ENCODE data around the gene MLKL.

The MLKL gene

DNA sequence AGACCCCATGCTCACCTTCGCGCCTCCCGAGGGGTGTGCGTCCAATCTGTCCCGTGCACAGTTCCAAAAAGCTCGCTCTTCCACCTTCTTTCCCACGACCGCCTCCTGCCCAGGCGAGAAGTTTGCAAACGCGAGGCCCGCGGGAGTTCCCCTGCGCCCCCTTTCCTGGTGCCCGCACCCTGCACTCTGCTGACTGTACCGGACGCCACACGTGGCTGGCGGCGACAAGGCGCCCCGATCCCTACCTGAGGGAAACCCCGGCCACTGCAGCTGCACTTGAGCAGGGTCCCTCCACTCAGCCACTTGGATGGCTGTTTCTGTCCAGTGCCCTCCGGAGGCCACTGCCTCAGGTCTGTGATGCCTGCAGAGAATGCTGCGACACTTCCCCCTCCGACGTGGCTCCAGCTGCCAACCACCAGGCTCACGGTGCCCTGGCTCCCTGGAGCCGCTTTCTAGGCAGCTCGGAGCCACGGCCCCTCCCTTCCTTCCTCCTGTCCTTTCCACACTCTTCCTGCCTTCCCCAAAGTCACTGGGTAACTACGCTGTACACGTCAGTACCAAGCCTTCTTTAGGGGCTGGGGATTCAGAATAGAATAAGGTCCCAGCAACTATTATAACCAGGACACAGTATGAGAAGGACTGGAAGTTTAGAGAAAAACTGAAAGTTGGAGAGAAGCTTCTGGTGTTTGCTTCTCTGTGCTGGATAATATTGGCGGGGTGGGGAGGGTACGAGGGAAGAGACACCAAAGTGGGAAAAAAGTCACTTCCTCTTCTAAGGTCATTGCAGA, at the start of gene MLKL:
TSS of gene MLKL (minus strand) at position 425 of the 788 bp plus-strand sequence. CDS start 5,105 bp downstream, outside the sequence.
- DNase-seq: peak; percentile 44

DNA sequence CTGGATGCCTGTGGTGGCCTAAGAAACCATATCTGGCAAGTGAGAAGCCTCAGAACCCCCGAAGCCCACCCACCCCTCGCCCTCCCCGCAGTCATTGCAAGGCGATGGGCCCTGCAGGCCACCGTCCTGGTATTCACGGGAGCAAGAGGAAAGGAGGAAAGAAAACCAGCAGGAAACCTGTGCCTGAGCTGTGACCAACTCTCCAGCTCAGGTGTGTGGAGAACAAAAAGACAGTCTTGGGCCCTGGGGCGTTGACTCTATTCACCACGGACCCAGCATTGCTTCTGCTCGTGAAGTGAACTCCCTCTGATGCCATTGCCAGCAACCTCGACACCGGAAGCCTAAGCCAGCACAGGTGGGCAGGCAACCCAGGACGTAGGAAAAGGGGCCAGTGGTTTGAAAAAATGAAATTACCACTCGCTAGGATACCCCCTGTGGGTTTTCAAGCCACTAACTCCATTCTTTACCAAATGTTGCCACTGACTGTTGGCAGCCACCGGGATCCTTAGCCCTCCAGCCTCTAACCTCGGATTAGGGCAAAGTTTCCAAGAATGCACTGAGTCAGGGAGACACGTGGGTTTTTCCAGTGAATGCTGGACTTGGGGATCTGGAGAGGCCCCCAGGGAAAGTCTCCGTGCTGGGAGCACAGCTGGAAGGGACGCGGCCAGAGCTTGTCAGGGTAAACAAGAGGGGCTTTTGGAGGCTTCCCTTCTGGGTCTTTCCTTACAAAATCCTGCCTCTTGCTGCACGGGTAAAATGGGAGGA, 48.8 kb upstream of the MLKL start:
- no peak for DNase-seq

- DNase-seq: no peak
Measured at GRCh38 chr16:74748616-74749026, 48.0 kb upstream of the MLKL start.

GRCh38 chr16:74747716-74748615, 47.3 kb upstream of the MLKL start:
- no peak for DNase-seq

GRCh38 chr16:74745926-74746325, 45.3 kb upstream of the MLKL start:
- no peak for DNase-seq

GRCh38 chr16:74745109-74745615, 44.5 kb upstream of the MLKL start:
- DNase-seq: no peak

- no peak for DNase-seq
Measured at GRCh38 chr16:74744566-74744965, 43.9 kb upstream of the MLKL start.

- peak; percentile 95 for DNase-seq
Measured at GRCh38 chr16:74743668-74744299, 43.1 kb upstream of the MLKL start.

DNA sequence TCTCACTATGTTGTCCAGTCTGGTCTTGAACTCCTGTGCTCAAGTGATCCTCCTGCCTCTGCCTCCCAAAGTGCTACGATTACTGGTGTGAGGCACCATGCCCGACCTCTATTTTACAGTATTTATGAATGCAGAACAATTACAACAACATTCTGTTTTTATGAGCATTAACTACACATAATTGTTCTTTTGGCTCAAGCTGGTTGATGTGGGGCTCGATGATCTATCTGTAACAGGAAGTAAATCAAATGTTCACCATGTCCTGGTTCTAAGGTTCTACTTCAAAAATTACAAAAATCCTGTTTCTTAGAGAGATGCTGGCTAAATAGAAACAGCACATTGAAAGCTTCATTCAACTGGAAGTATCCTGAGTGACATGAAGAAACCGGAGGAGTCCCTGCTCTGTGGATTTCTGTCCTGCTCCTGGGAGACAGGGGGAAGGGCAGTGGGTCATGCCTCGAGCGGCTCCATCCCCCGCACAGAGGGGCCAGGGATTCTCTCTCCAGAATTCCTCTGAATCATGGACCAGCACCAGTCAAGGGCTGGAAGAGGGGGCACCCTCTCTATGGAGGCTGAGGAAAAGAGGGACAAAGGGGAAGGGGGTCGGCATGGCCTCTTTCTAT, 42.5 kb upstream of the MLKL start:
- DNase-seq: peak; percentile 53

- DNase-seq: no peak
Measured at GRCh38 chr16:74742051-74742481, 41.4 kb upstream of the MLKL start.

GRCh38 chr16:74740795-74741304, 40.2 kb upstream of the MLKL start:
- no peak for DNase-seq

GRCh38 chr16:74739275-74739674, 38.6 kb upstream of the MLKL start:
- DNase-seq: no peak

GRCh38 chr16:74738816-74739215, 38.2 kb upstream of the MLKL start:
- DNase-seq: no peak

- DNase-seq: peak; percentile 43
Measured at GRCh38 chr16:74738113-74738541, 37.5 kb upstream of the MLKL start.

DNA sequence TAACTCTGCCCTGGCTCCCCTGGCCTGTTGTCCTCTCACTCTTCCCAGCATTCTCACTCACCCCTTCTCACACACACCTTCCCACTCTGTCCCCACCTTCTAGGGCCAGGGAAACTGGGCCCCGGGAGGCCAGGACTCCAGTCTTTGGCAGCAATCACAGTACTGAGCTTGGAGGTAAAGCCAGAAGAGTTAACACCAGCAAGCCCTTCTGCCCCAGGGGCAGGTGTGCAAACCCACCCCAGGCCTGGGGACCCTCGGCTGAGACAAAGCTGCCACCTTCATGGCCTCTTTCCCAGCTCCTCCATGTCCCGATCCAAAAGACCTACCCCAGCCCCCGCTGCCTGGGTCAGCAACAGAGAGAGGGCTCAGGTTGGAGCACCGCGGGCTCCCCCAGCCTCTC, 36.9 kb upstream of the MLKL start:
- no peak for DNase-seq

DNA sequence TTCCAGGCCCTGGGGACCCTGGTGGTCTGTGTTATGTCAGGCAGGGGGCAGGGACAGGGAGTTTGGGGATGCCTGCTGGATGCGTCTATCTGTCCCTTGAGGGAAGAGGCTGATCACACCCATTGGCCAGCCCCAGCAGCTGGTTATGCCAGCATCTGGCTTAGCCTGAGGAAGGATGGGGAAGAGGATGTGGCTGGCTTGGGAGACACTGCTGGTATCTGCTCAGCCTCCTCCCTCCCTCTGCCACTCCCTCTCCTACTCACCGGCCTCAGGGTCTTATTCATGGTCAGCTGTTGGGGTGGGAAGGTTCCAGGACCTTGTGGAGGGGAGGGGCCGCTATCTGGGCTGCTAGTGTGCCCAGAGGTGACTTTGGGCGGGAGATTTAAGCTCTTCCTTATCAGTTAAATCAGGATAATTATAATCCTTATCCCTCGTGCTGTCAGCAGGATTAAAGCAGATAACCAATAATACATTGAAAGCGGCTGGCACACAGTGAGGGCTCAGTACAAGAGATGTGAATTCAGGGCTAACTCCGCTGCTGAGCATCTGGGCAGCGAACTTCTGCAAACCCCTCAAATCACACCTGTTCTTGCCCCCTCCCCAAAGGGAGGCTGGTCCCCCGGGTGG, 36.0 kb upstream of the MLKL start:
- no peak for DNase-seq

DNA sequence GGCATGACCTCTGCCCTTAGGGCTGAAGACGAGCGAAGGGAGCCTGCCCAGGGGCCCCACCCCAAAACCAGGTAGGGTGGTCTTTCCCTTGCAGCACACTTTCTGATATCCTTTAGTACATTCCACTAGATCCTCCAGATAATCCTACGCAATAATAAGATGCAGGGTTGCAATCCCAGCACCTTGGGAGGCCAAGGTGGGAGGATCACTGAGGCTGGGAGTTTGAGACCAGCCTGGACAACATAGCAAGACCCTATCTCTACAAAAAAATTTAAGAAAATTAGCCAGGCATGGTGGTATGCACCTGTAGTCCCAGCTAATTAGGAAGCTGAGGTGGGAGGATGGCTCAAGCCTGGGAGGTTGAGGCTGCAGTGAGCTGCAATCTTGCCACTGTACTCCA, 34.9 kb upstream of the MLKL start:
- DNase-seq: no peak

GRCh38 chr16:74735162-74735452, 34.4 kb upstream of the MLKL start:
- DNase-seq: no peak

DNA sequence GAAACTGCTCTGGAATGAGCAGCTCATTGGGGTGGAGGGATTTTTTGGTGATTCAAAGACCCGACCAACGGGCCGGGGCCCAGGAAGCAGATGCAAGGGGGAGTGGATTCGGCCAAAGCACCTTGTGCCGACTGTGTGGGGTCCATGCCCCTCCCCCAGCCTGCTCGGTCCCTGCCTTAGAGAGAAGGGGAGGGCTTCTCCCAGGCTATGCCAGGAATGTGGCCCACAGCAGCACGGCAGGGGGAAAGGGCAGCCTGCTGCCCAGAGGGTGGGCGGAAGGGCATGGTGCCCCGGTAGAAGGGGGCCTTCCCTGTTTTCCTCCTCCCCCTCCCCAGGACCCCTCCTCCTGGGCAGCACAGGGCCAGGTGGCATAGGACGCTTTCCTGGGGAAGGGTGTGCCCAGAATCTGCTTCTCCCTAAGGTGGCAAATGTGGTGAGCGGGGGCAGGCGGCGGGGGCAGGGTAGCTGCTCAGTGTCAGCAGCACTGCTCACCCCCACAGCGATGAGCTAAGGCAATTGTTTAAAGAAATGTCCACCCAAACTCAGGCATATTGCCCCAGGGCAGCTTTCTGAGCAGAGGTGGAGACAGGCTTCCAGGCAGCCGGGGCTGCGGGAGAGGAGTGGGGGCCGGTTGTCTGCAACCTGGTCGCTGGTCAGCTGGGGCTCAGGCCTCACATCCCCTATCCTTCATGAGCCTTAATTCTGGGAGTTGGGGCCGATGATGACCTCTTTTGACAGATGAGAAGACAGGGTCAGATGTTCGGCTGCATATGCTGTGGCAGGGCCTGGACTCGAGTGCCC, 33.9 kb upstream of the MLKL start:
- DNase-seq: no peak

DNA sequence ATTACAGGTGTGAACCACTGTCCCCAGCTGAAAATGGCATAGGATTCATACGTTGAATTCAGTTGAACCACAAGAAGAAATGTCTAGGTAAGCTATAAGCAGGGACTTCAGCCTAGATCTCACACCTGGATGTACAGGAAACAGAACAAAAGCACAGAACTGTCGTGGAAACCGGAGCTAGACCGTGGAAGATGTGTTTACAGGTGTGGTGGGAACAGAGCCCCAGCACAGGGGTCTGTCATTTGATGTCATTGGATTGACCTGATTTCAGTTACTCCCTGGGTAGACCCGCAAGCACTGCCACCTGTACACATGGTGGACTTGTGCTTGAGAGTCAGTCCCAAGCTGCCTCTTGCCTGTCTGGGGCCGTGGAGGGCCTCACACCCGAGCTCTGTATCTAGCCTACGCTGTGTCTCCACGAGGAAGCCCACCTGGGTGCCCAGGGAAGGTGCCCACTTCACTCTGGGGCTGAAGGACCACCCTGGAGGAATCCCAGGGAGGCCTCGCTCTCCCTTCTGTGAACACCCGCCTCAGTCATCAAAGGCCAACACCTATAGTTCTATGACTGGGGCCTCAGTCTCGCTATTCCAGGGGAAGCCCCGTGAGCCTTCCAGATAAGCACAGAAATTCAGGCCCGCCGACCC, 32.2 kb upstream of the MLKL start:
- no peak for DNase-seq

Data from kidney glomerular epithelial cell (primary cell).